GM23248 (cell line): ENCODE results near the gene PIWIL4. TPM values are rescaled to one million over a fixed set of nuclear protein-coding genes. Genes with fewer than 3 reads are reported as not detected.

Experiments used
- DNase-seq: peaks from one replicate; pipeline ENCODE4 v3.0.0-alpha.2; 2015
- H2AFZ ChIP-seq: fragments of 200-600 bp; sonication (generic); 2 replicates; pipeline ENCODE4 v1.6.1; 2016; ENCODE audit warnings: antibody characterized with exemption
- H3F3A ChIP-seq: fragments of 200-600 bp; sonication (generic); 2 replicates; pipeline ENCODE4 v1.6.1; 2016; ENCODE audit warnings: mild to moderate bottlenecking, antibody characterized with exemption, mixed run types; ENCODE audit not compliant: insufficient read depth
- H3K27ac ChIP-seq: fragments of 200-600 bp; sonication (generic); 2 replicates; pipeline ENCODE4 v1.5.1; 2016; ENCODE audit warnings: mild to moderate bottlenecking
- H3K27me3 ChIP-seq: fragments of 200-600 bp; sonication (generic); replicated peaks from 2 replicates; pipeline ENCODE4 v1.6.1; 2016; ENCODE audit warnings: mild to moderate bottlenecking; ENCODE audit not compliant: insufficient read depth
- H3K36me3 ChIP-seq: fragments of 200-600 bp; sonication (generic); 2 replicates; pipeline ENCODE4 v1.6.1; 2016; ENCODE audit warnings: low read depth, mild to moderate bottlenecking
- H3K4me1 ChIP-seq: fragments of 200-600 bp; sonication (generic); 2 replicates; pipeline ENCODE4 v1.6.1; 2016; ENCODE audit warnings: mild to moderate bottlenecking; ENCODE audit not compliant: insufficient read depth
- H3K4me2 ChIP-seq: fragments of 200-600 bp; sonication (generic); one replicate; pipeline ENCODE4 v1.6.1; 2016; ENCODE audit warnings: mild to moderate bottlenecking; ENCODE audit not compliant: unreplicated experiment
- H3K4me3 ChIP-seq: fragments of 200-600 bp; sonication (generic); 2 replicates; pipeline ENCODE4 v1.5.1; 2016; ENCODE audit warnings: mild to moderate bottlenecking
- H3K79me2 ChIP-seq: fragments of 200-600 bp; sonication (generic); 2 replicates; pipeline ENCODE4 v1.6.1; 2016; ENCODE audit warnings: mild to moderate bottlenecking; ENCODE audit not compliant: insufficient read depth
- H3K9ac ChIP-seq: fragments of 200-600 bp; sonication (generic); 2 replicates; pipeline ENCODE4 v1.6.1; 2016; ENCODE audit warnings: mild to moderate bottlenecking
- H3K9me2 ChIP-seq: fragments of 200-600 bp; sonication (generic); 2 replicates; pipeline ENCODE4 v1.6.1; 2016; ENCODE audit warnings: mixed run types, mild to moderate bottlenecking, moderate library complexity; ENCODE audit not compliant: insufficient read depth
- H3K9me3 ChIP-seq: fragments of 200-600 bp; sonication (generic); one replicate; pipeline ENCODE4 v1.6.1; 2017; ENCODE audit warnings: low read depth
- H4K20me1 ChIP-seq: fragments of 200-600 bp; sonication (generic); 2 replicates; pipeline ENCODE4 v1.6.0; 2016; ENCODE audit not compliant: insufficient read depth
- EZH2 ChIP-seq: fragments of 200-600 bp; sonication (generic); IDR thresholded peaks from 2 replicates; pipeline ENCODE4 v1.6.1; 2018; ENCODE audit warnings: antibody characterized with exemption, mild to moderate bottlenecking; ENCODE audit not compliant: insufficient read depth, poor library complexity, severe bottlenecking
- EZH2phosphoT487 ChIP-seq: fragments of 200-600 bp; sonication (generic); IDR thresholded peaks from 2 replicates; pipeline ENCODE4 v1.6.1; 2018; ENCODE audit warnings: antibody characterized with exemption, moderate library complexity, mild to moderate bottlenecking, low read depth; ENCODE audit not compliant: insufficient read depth
- WGBS, 2 experiments: methylation state at CpG; one replicate each; pipeline ENCODE4 v1.1.6; 2015 to 2017; ENCODE audit warnings: low lambda C conversion rate in 2 of 2, low coverage in 1 of 2; ENCODE audit errors: missing lambda C conversion rate in 2 of 2; 5-methylcytosine and 5-hydroxymethylcytosine counted together
- in situ Hi-C: fragments of 300-500 bp; cut with MboI; formaldehyde crosslinking; loops from 2 replicates; pipeline ENCODE4 v1.15.0; 2020
- polyA plus RNA-seq: library from polyadenylated mRNA; unstranded; fragments of >200 nt; fragmentation: Nextera tagmentation; extraction: Ambion mirVana; gene quantifications from 2 replicates; pipeline ENCODE4 v1.2.1, GENCODE V29; 2016
- total RNA-seq: library from RNA; depleted of rRNA; stranded (reverse); fragments of >200 nt; shearing (Covaris generic); gene quantifications from 2 replicates; pipeline ENCODE4 v1.2.3, GENCODE V29; 2014

The PIWIL4 gene
- total and polyA plus RNA-seq, 2 experiments from 2014 or later = 1.2 to 1.4 TPM

GRCh38 chr11:94583213-94583865, 16.2 kb downstream of the PIWIL4 start:
- no peaks in the 10 kb centered on the region for H3K9me2 ChIP-seq
- WGBS, 2 experiments = 82 to 84% methylated on average over 4 of the region's 4 CpGs
- H3K27ac ChIP-seq = no peak overlapping the region
- H3K4me2 ChIP-seq = no peak overlapping the region
- TF ChIP-seq EZH2phosphoT487 (no peak), EZH2 (no peak)
- no peak overlapping the region for H3K9ac ChIP-seq
- no peak overlapping the region for H2AFZ ChIP-seq
- no peaks in the 10 kb centered on the region for H4K20me1 ChIP-seq
- no peak overlapping the region for H3K4me3 ChIP-seq
- H3K36me3 ChIP-seq = no peaks in the 10 kb centered on the region
- H3K9me3 ChIP-seq = no peaks in the 10 kb centered on the region
- H3K79me2 ChIP-seq = no peaks in the 10 kb centered on the region
- no peak for DNase-seq
- in situ Hi-C loops = no loop called here
- H3F3A ChIP-seq = no peaks in the 10 kb centered on the region
- 0 out of 2 replicates have a peak, but pooled peaks cover 3% of the 10 kb centered on the region for H3K4me1 ChIP-seq
- no peaks in the 10 kb centered on the region for H3K27me3 ChIP-seq

- Histone ChIP-seq H3K27ac (no peak overlapping the region), H4K20me1 (no peaks in the 10 kb centered on the region), H3K36me3 (no peaks in the 10 kb centered on the region), H3K9me3 (no peaks in the 10 kb centered on the region), H3K9ac (no peak overlapping the region), H3K79me2 (no peaks in the 10 kb centered on the region), H3K4me1 (no peaks in the 10 kb centered on the region), H3K4me3 (no peak overlapping the region), H3F3A (no peaks in the 10 kb centered on the region), H3K27me3 (no peaks in the 10 kb centered on the region), H3K9me2 (no peaks in the 10 kb centered on the region), H2AFZ (no peak overlapping the region), H3K4me2 (no peak overlapping the region)
- TF ChIP-seq EZH2phosphoT487 (no peak), EZH2 (no peak)
- peak; percentile 29 for DNase-seq
- in situ Hi-C loops = no loop called here
- WGBS, 2 experiments = 74 to 79% methylated on average over 3 of the region's 3 CpGs
These were observed 16.8 kb downstream of the PIWIL4 start for GRCh38 chr11:94583866-94584500.

GRCh38 chr11:94584978-94585377, 17.8 kb downstream of the PIWIL4 start:
- no peak overlapping the region for H3K4me3 ChIP-seq
- H3K4me1 ChIP-seq = no peaks in the 10 kb centered on the region
- no peak overlapping the region for H3K27ac ChIP-seq
- no peaks in the 10 kb centered on the region for H3K27me3 ChIP-seq
- H4K20me1 ChIP-seq = no peaks in the 10 kb centered on the region
- no peaks in the 10 kb centered on the region for H3K9me2 ChIP-seq
- DNase-seq = no peak
- WGBS, 2 experiments = 98 to 99% methylated on average over 5 of the region's 5 CpGs
- H2AFZ ChIP-seq = no peak overlapping the region
- no peak overlapping the region for H3K4me2 ChIP-seq
- H3F3A ChIP-seq = no peaks in the 10 kb centered on the region
- in situ Hi-C loops = no loop called here
- TF ChIP-seq EZH2phosphoT487 (no peak), EZH2 (no peak)
- H3K36me3 ChIP-seq = no peaks in the 10 kb centered on the region
- H3K79me2 ChIP-seq = no peaks in the 10 kb centered on the region
- no peaks in the 10 kb centered on the region for H3K9me3 ChIP-seq
- no peak overlapping the region for H3K9ac ChIP-seq

GRCh38 chr11:94585399-94585798, 18.2 kb downstream of the PIWIL4 start:
- Histone ChIP-seq H3K79me2 (no peaks in the 10 kb centered on the region), H3K9ac (no peak overlapping the region), H2AFZ (no peak overlapping the region), H3K9me2 (no peaks in the 10 kb centered on the region), H3K27ac (no peak overlapping the region), H3K9me3 (no peaks in the 10 kb centered on the region), H3K4me1 (no peaks in the 10 kb centered on the region), H3K4me2 (no peak overlapping the region), H3K4me3 (no peak overlapping the region), H3K27me3 (no peaks in the 10 kb centered on the region), H3K36me3 (no peaks in the 10 kb centered on the region), H3F3A (no peaks in the 10 kb centered on the region), H4K20me1 (no peaks in the 10 kb centered on the region)
- in situ Hi-C loops = no loop called here
- DNase-seq = no peak
- TF ChIP-seq EZH2phosphoT487 (no peak), EZH2 (no peak)
- WGBS, 2 experiments = 83 to 89% methylated on average over 3 of the region's 3 CpGs
